SK-N-SH (cell line): Measurements from ENCODE around the gene ZGRF1. TPM values are rescaled to one million over a fixed set of nuclear protein-coding genes. Genes with fewer than 3 reads are reported as not detected.

Experiments
- CTCF ChIA-PET: fragments of 300-600, 350-600 bp; formaldehyde crosslinking; extraction: SDS; loops from one replicate; lab custom pipeline; 2021; lab: Yijun Ruan, JAX
- POLR2A ChIA-PET: fragments of 350-600 bp; sonication (Branson Sonifier 250); formaldehyde crosslinking; extraction: SDS; loops from one replicate; lab custom pipeline; 2020; ENCODE audit warnings: antibody characterized with exemption, inconsistent platforms; lab: Yijun Ruan, JAX
- DNase-seq: peaks from one replicate; pipeline ENCODE4 v3.0.0; 2012
- H2AFZ ChIP-seq: fragments of 200-600 bp; sonication (generic); 2 replicates; pipeline ENCODE4 v1.8.1; 2016; ENCODE audit warnings: antibody characterized with exemption, mild to moderate bottlenecking, low read depth
- H3F3A ChIP-seq: fragments of 200-600 bp; sonication (generic); replicated peaks from 2 replicates; pipeline ENCODE3; 2016; ENCODE audit warnings: antibody characterized with exemption, mild to moderate bottlenecking; ENCODE audit not compliant: insufficient read depth
- H3K27ac ChIP-seq, 2 experiments: fragments of 200-500 bp in 1 of 2; fragments of 200-600 bp in 1 of 2; sonication (Bioruptor generic) in 1 of 2; sonication (generic), shearing (Covaris generic) in 1 of 2; 2 replicates each; pipeline versions ENCODE4 v1.5.1 to v1.6.1; 2014 to 2016; ENCODE audit warnings: low read depth in 2 of 2, inconsistent platforms in 1 of 2, low read length in 1 of 2, mild to moderate bottlenecking in 1 of 2, mixed read lengths in 1 of 2
- H3K27me3 ChIP-seq: fragments of 200-600 bp; sonication (generic), shearing (Covaris generic); 2 replicates; pipeline ENCODE4 v1.6.1; 2016; ENCODE audit warnings: mixed run types; ENCODE audit not compliant: insufficient read depth
- H3K36me3 ChIP-seq, 2 experiments: fragments of 200-500 bp in 1 of 2; fragments of 200-600 bp in 1 of 2; sonication (Bioruptor generic) in 1 of 2; sonication (generic) in 1 of 2; replicated peaks in 1 of 2; 2 replicates each; pipeline versions ENCODE3 to v1.5.1; 2014 to 2016; ENCODE audit warnings: low read length in 1 of 2, mild to moderate bottlenecking in 1 of 2; ENCODE audit not compliant: insufficient read depth in 2 of 2, control insufficient read depth in 1 of 2
- H3K4me1 ChIP-seq, 2 experiments: fragments of 200-500 bp in 1 of 2; fragments of 200-600 bp in 1 of 2; sonication (Bioruptor generic) in 1 of 2; sonication (generic), shearing (Covaris generic) in 1 of 2; 2 replicates each; pipeline versions ENCODE4 v1.5.1 to v1.6.1; 2014 to 2016; ENCODE audit warnings: low read depth in 1 of 2, low read length in 1 of 2, mixed run types in 1 of 2; ENCODE audit not compliant: insufficient read depth in 2 of 2, control insufficient read depth in 1 of 2
- H3K4me2 ChIP-seq: fragments of 200-600 bp; sonication (generic), shearing (Covaris generic); 2 replicates; pipeline ENCODE4 v1.6.1; 2017; ENCODE audit warnings: mixed run types
- H3K4me3 ChIP-seq, 2 experiments: fragments of 200-500 bp in 1 of 2; fragments of 200-600 bp in 1 of 2; sonication (Bioruptor generic) in 1 of 2; sonication (generic), shearing (Covaris generic) in 1 of 2; 2 replicates each; pipeline versions ENCODE4 v1.5.1 to v1.8.1; 2014 to 2016; ENCODE audit warnings: low read depth in 2 of 2, inconsistent platforms in 1 of 2, low read length in 1 of 2, mild to moderate bottlenecking in 1 of 2, mixed read lengths in 1 of 2, moderate library complexity in 1 of 2
- H3K79me2 ChIP-seq: fragments of 200-600 bp; sonication (generic); 2 replicates; pipeline ENCODE4 v1.8.1; 2017; ENCODE audit warnings: mild to moderate bottlenecking; ENCODE audit not compliant: insufficient read depth
- H3K9ac ChIP-seq: fragments of 200-600 bp; sonication (generic); 2 replicates; pipeline ENCODE4 v1.6.1; 2017; ENCODE audit warnings: mixed run types
- H3K9me2 ChIP-seq: fragments of 200-600 bp; sonication (generic); 2 replicates; pipeline ENCODE4 v1.6.1; 2017; ENCODE audit warnings: mixed run types
- H3K9me3 ChIP-seq: fragments of 200-600 bp; sonication (generic); 2 replicates; pipeline ENCODE4 v1.6.1; 2017; ENCODE audit warnings: mixed run types, mild to moderate bottlenecking, moderate library complexity
- H4K20me1 ChIP-seq: fragments of 200-600 bp; sonication (generic); 2 replicates; pipeline ENCODE4 v1.6.1; 2017; ENCODE audit warnings: mild to moderate bottlenecking, mixed run types; ENCODE audit not compliant: insufficient read depth
- IRF3 ChIP-seq: fragments of 150-350 bp; IDR thresholded peaks from 2 replicates; pipeline ENCODE4 v1.6.1; 2016; ENCODE audit warnings: mild to moderate bottlenecking, low read depth, low read length
- JUND ChIP-seq: IDR thresholded peaks from 2 replicates; pipeline ENCODE4 v1.4.0; 2012
- MEF2A ChIP-seq: IDR thresholded peaks from 2 replicates; pipeline ENCODE4 v1.4.0; 2012; ENCODE audit warnings: low read depth, borderline replicate concordance
- RAD21 ChIP-seq: IDR thresholded peaks from 2 replicates; pipeline ENCODE4 v1.6.1; 2012; ENCODE audit warnings: mild to moderate bottlenecking, low read length
- RXRA ChIP-seq: IDR thresholded peaks from 2 replicates; pipeline ENCODE4 v1.4.0; 2012; ENCODE audit warnings: low read depth, mild to moderate bottlenecking, borderline replicate concordance
- SIN3A ChIP-seq: IDR thresholded peaks from 2 replicates; pipeline ENCODE4 v1.6.1; 2012; ENCODE audit warnings: low read depth, mild to moderate bottlenecking, low read length, moderate library complexity, borderline replicate concordance
- SMC3 ChIP-seq: IDR thresholded peaks from 2 replicates; pipeline ENCODE4 v1.6.1; 2012; ENCODE audit warnings: low read depth, low read length, improper control_type of control experiment
- TAF1 ChIP-seq: IDR thresholded peaks from 2 replicates; pipeline ENCODE4 v1.6.1; 2012; ENCODE audit warnings: low read depth, mild to moderate bottlenecking, low read length, moderate library complexity, borderline replicate concordance
- WGBS: methylation state at CpG from one replicate; pipeline ENCODE4 v1.1.6; 2017; ENCODE audit warnings: low lambda C conversion rate; 5-methylcytosine and 5-hydroxymethylcytosine counted together
- polyA plus RNA-seq, 3 experiments: library from polyadenylated mRNA; depleted of rRNA; stranded (reverse); fragments of >200 nt; gene quantifications; 2 replicates each; pipeline ENCODE4 v1.2.3, GENCODE V29; 2012
- TF ChIP-seq, protein P1 (sequence below): fragments of 200-600 bp; sonication (generic); IDR thresholded peaks from 2 replicates; pipeline ENCODE4 v1.6.1; 2017; ENCODE audit warnings: antibody characterized with exemption, mild to moderate bottlenecking, moderate library complexity
- TF ChIP-seq, protein P2 (sequence below): IDR thresholded peaks from 2 replicates; pipeline ENCODE4; 2012

The ZGRF1 gene
- polyA plus RNA-seq, 1 of the 3 experiments (the other 2 are of a cell fraction) = 2.4 TPM

GRCh38 chr4:112604589-112604988 is 32.1 kb downstream of the ZGRF1 start:
- Histone ChIP-seq H3K9me2 (no peaks in the 10 kb centered on the region), H4K20me1 (no peaks in the 10 kb centered on the region), H3K4me2 (no peak overlapping the region), H3K9ac (no peak overlapping the region), H3K79me2 (no peaks in the 10 kb centered on the region), H3K27me3 (no peaks in the 10 kb centered on the region), H3F3A (no peaks in the 10 kb centered on the region), H3K4me3 (no peak overlapping the region), H3K4me1 (no peaks in the 10 kb centered on the region), H3K9me3 (no peaks in the 10 kb centered on the region), H3K36me3 (no peaks in the 10 kb centered on the region), H3K27ac (no peak overlapping the region), H2AFZ (peak overlapping the region; percentile 48; the same call in 1 of the 2 replicates)
- DNase-seq = peak; percentile 62
- no peak for TF ChIP-seq TAF1
- TF ChIP-seq, protein P1, sequence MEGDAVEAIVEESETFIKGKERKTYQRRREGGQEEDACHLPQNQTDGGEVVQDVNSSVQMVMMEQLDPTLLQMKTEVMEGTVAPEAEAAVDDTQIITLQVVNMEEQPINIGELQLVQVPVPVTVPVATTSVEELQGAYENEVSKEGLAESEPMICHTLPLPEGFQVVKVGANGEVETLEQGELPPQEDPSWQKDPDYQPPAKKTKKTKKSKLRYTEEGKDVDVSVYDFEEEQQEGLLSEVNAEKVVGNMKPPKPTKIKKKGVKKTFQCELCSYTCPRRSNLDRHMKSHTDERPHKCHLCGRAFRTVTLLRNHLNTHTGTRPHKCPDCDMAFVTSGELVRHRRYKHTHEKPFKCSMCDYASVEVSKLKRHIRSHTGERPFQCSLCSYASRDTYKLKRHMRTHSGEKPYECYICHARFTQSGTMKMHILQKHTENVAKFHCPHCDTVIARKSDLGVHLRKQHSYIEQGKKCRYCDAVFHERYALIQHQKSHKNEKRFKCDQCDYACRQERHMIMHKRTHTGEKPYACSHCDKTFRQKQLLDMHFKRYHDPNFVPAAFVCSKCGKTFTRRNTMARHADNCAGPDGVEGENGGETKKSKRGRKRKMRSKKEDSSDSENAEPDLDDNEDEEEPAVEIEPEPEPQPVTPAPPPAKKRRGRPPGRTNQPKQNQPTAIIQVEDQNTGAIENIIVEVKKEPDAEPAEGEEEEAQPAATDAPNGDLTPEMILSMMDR = peak; percentile 81
- peak; percentile 97 for TF ChIP-seq RAD21
- peak; percentile 90 for TF ChIP-seq SMC3
- ChIA-PET POLR2A (no interaction called here), CTCF (interaction anchor here (0.6 to 12.1 kb wide), 50 partner anchors 10 to 505 kb away, joined by 3 to 172 read pairs (median 4); partner anchors contain the start of gene TIFA)

DNA sequence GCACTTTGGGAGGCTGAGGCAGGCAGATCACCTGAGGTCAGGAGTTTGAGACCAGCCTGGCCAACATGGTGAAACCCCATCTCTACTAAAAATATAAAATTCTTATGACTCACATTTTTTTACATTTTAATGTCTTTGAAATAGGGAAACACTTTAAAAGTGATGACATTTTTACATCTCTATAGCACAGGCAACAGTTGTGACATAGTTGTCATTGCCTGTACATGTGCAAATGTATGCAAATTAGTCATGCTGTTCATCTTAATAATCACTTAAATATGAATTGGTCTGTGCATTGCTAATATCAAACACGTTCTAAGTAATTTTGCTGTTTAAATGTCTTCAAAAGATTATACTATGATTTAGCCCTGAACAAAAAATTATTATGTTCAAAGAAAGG is 41.7 kb downstream of the ZGRF1 start:
- no peak overlapping the region for H3K4me2 ChIP-seq
- H3K4me1 ChIP-seq = no peaks in the 10 kb centered on the region
- TF ChIP-seq RAD21 (no peak), RXRA (no peak), TAF1 (no peak), IRF3 (no peak), SIN3A (no peak), JUND (no peak), MEF2A (no peak)
- TF ChIP-seq, protein P2, sequence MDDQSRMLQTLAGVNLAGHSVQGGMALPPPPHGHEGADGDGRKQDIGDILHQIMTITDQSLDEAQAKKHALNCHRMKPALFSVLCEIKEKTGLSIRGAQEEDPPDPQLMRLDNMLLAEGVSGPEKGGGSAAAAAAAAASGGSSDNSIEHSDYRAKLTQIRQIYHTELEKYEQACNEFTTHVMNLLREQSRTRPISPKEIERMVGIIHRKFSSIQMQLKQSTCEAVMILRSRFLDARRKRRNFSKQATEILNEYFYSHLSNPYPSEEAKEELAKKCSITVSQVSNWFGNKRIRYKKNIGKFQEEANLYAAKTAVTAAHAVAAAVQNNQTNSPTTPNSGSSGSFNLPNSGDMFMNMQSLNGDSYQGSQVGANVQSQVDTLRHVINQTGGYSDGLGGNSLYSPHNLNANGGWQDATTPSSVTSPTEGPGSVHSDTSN = no peak
- TF ChIP-seq, all 33 proteins: peak for 0
- Histone ChIP-seq H3K9ac (no peak overlapping the region), H3K27me3 (no peaks in the 10 kb centered on the region), H2AFZ (no peak overlapping the region), H3K9me2 (no peaks in the 10 kb centered on the region), H3F3A (no peaks in the 10 kb centered on the region), H3K36me3 (no peaks in the 10 kb centered on the region), H3K9me3 (no peaks in the 10 kb centered on the region), H3K27ac (no peak overlapping the region), H4K20me1 (no peaks in the 10 kb centered on the region), H3K79me2 (no peaks in the 10 kb centered on the region), H3K4me3 (no peak overlapping the region)
- ChIA-PET POLR2A (no interaction called here), CTCF (no interaction called here)
- DNase-seq = no peak
- 94% methylated on average over 1 of the region's 1 CpG for WGBS
